Effector memory CD4-positive, alpha-beta T cell (primary cell): Measurements from ENCODE around the gene SLC41A2.

Experiments
- DNase-seq, 3 donors: peaks; one replicate each; pipeline ENCODE4 v3.0.0-alpha.2; 2020
- H3K27ac ChIP-seq: 2 replicates; pipeline ENCODE4 v1.7.0; 2013; ENCODE audit warnings: mild to moderate bottlenecking, low read length, moderate library complexity; ENCODE audit not compliant: insufficient read depth, poor library complexity, severe bottlenecking
- H3K27me3 ChIP-seq: replicated peaks from 2 replicates; pipeline ENCODE4 v1.7.0; 2013; ENCODE audit warnings: mild to moderate bottlenecking, low read length; ENCODE audit not compliant: insufficient read depth, control insufficient read depth, poor library complexity, severe bottlenecking
- H3K36me3 ChIP-seq: 2 replicates; pipeline ENCODE4 v1.7.0; 2013; ENCODE audit warnings: mild to moderate bottlenecking, low read length, moderate library complexity; ENCODE audit not compliant: control insufficient read depth, insufficient read depth
- H3K4me1 ChIP-seq: 2 replicates; pipeline ENCODE4 v1.7.0; 2013; ENCODE audit warnings: low read length, mild to moderate bottlenecking; ENCODE audit not compliant: control insufficient read depth, insufficient read depth, poor library complexity, severe bottlenecking
- H3K4me3 ChIP-seq: 2 replicates; pipeline ENCODE4 v1.7.0; 2013; ENCODE audit warnings: low read length, low read depth, mild to moderate bottlenecking; ENCODE audit not compliant: insufficient read depth, poor library complexity, severe bottlenecking
- H3K9me3 ChIP-seq: 2 replicates; pipeline ENCODE4 v1.7.0; 2013; ENCODE audit warnings: mild to moderate bottlenecking, low read length, moderate library complexity; ENCODE audit not compliant: control insufficient read depth

SLC41A2 gene

GRCh38 chr12:104964167-104964855 is 6.2 kb upstream of the SLC41A2 start:
- Histone ChIP-seq H3K4me3 (no peak overlapping the region), H3K36me3 (no peaks in the 10 kb centered on the region), H3K4me1 (no peaks in the 10 kb centered on the region), H3K27ac (no peak overlapping the region), H3K9me3 (no peaks in the 10 kb centered on the region), H3K27me3 (no peaks in the 10 kb centered on the region)
- no peak for DNase-seq

- DNase-seq, result no peak
- no peaks in the 10 kb centered on the region for H3K9me3 ChIP-seq
- no peak overlapping the region for H3K27ac ChIP-seq
- peaks cover 5% of the 10 kb centered on the region for H3K4me1 ChIP-seq
- H3K27me3 ChIP-seq, result no peaks in the 10 kb centered on the region
- H3K4me3 ChIP-seq, result no peak overlapping the region
- H3K36me3 ChIP-seq, result no peaks in the 10 kb centered on the region
Observed at GRCh38 chr12:104963757-104964156, 5.7 kb upstream of the SLC41A2 start.

- no peak overlapping the region for H3K27ac ChIP-seq
- H3K4me1 ChIP-seq, result peaks cover 7% of the 10 kb centered on the region
- no peaks in the 10 kb centered on the region for H3K9me3 ChIP-seq
- no peaks in the 10 kb centered on the region for H3K27me3 ChIP-seq
- H3K36me3 ChIP-seq, result no peaks in the 10 kb centered on the region
- no peak overlapping the region for H3K4me3 ChIP-seq
- DNase-seq, result no peak
Observed at GRCh38 chr12:104960464-104960863, 2.4 kb upstream of the SLC41A2 start.

GRCh38 chr12:104959335-104959841 is 1.3 kb upstream of the SLC41A2 start:
- no peaks in the 10 kb centered on the region for H3K27me3 ChIP-seq
- no peak overlapping the region for H3K4me3 ChIP-seq
- no peaks in the 10 kb centered on the region for H3K9me3 ChIP-seq
- no peak overlapping the region for H3K27ac ChIP-seq
- peaks cover 7% of the 10 kb centered on the region for H3K4me1 ChIP-seq
- no peaks in the 10 kb centered on the region for H3K36me3 ChIP-seq
- DNase-seq, result no peak

GRCh38 chr12:104958805-104959334 is 780 bp upstream of the SLC41A2 start:
- Histone ChIP-seq H3K27ac (peak overlapping the region; percentile 53), H3K9me3 (no peaks in the 10 kb centered on the region), H3K4me1 (peaks cover 7% of the 10 kb centered on the region), H3K27me3 (no peaks in the 10 kb centered on the region), H3K36me3 (no peaks in the 10 kb centered on the region), H3K4me3 (peak overlapping the region; percentile 75)
- no peak for DNase-seq

GRCh38 chr12:104957719-104958000 is 430 bp downstream of the SLC41A2 start:
- Histone ChIP-seq H3K4me3 (peak overlapping the region; percentile 75), H3K9me3 (no peaks in the 10 kb centered on the region), H3K36me3 (no peaks in the 10 kb centered on the region), H3K27ac (peak overlapping the region; percentile 63), H3K4me1 (peaks cover 7% of the 10 kb centered on the region), H3K27me3 (no peaks in the 10 kb centered on the region)
- DNase-seq, result peak in 2 of 3 donors; percentile 9 to 14

- Histone ChIP-seq H3K4me1 (peaks cover 7% of the 10 kb centered on the region), H3K27me3 (no peaks in the 10 kb centered on the region), H3K9me3 (no peaks in the 10 kb centered on the region), H3K27ac (no peak overlapping the region), H3K4me3 (peak overlapping the region; percentile 75), H3K36me3 (no peaks in the 10 kb centered on the region)
- DNase-seq, result no peak
Observed at GRCh38 chr12:104956870-104957718, 996 bp downstream of the SLC41A2 start.

- Histone ChIP-seq H3K27ac (no peak overlapping the region), H3K36me3 (no peaks in the 10 kb centered on the region), H3K4me3 (no peak overlapping the region), H3K9me3 (no peaks in the 10 kb centered on the region), H3K27me3 (no peaks in the 10 kb centered on the region), H3K4me1 (peaks cover 7% of the 10 kb centered on the region)
- no peak for DNase-seq
Observed at GRCh38 chr12:104955703-104956102, 2.4 kb downstream of the SLC41A2 start.

GRCh38 chr12:104953323-104953722 is 4.8 kb downstream of the SLC41A2 start:
- no peak for DNase-seq
- Histone ChIP-seq H3K27ac (no peak overlapping the region), H3K4me1 (no peaks in the 10 kb centered on the region), H3K9me3 (no peaks in the 10 kb centered on the region), H3K4me3 (no peak overlapping the region), H3K27me3 (no peaks in the 10 kb centered on the region), H3K36me3 (no peaks in the 10 kb centered on the region)

GRCh38 chr12:104952816-104953215 is 5.3 kb downstream of the SLC41A2 start:
- H3K27me3 ChIP-seq, result no peaks in the 10 kb centered on the region
- no peaks in the 10 kb centered on the region for H3K4me1 ChIP-seq
- no peak overlapping the region for H3K4me3 ChIP-seq
- DNase-seq, result no peak
- no peaks in the 10 kb centered on the region for H3K9me3 ChIP-seq
- H3K36me3 ChIP-seq, result no peaks in the 10 kb centered on the region
- no peak overlapping the region for H3K27ac ChIP-seq
